Neural cell (in vitro differentiated cells): ENCODE data around the gene SIGLEC12. TPM values are rescaled to one million over a fixed set of nuclear protein-coding genes. Genes with fewer than 3 reads are reported as not detected.

ENCODE experiments used
- H2AFZ ChIP-seq: fragments of 200-600, 300-800 bp; sonication (generic), shearing (Covaris generic); 2 replicates; pipeline ENCODE4 v1.6.0; 2014; ENCODE audit warnings: low read depth, mild to moderate bottlenecking, antibody characterized with exemption, low read length, moderate library complexity
- H3F3A ChIP-seq: fragments of 200-600 bp; shearing (Covaris generic); 2 replicates; pipeline ENCODE4 v1.6.1; 2016; ENCODE audit warnings: mild to moderate bottlenecking, moderate library complexity, mixed read lengths, antibody characterized with exemption, low read length; ENCODE audit not compliant: insufficient read depth, poor library complexity, severe bottlenecking
- H3K27ac ChIP-seq: fragments of 200-600, 300-800 bp; sonication (generic), shearing (Covaris generic); 2 replicates; pipeline ENCODE4 v1.5.1; 2014; ENCODE audit warnings: mild to moderate bottlenecking, low read length, moderate library complexity
- H3K27me3 ChIP-seq: fragments of 300-800, 200-600 bp; sonication (generic), shearing (Covaris generic); 2 replicates; pipeline ENCODE4 v1.6.0; 2014; ENCODE audit warnings: mild to moderate bottlenecking, low read depth, low read length, moderate library complexity; ENCODE audit not compliant: insufficient read depth
- H3K36me3 ChIP-seq: fragments of 300-800, 200-600 bp; sonication (generic), shearing (Covaris generic); 2 replicates; pipeline ENCODE4 v1.5.1; 2014; ENCODE audit warnings: mild to moderate bottlenecking, antibody characterized with exemption, low read length, moderate library complexity; ENCODE audit not compliant: insufficient read depth
- H3K4me2 ChIP-seq: fragments of 300-800, 200-600 bp; sonication (generic), shearing (Covaris generic); 2 replicates; pipeline ENCODE4 v1.6.0; 2014; ENCODE audit warnings: mild to moderate bottlenecking, low read length
- H3K4me3 ChIP-seq: fragments of 300-800, 200-600 bp; sonication (generic), shearing (Covaris generic); 2 replicates; pipeline ENCODE4 v1.5.1; 2014; ENCODE audit warnings: mild to moderate bottlenecking, low read length, moderate library complexity
- H3K79me2 ChIP-seq: fragments of 200-600 bp; shearing (Covaris generic); replicated peaks from 2 replicates; pipeline ENCODE4 v1.6.0; 2014; ENCODE audit warnings: mild to moderate bottlenecking, low read length, moderate library complexity; ENCODE audit not compliant: insufficient read depth
- H3K9ac ChIP-seq: fragments of 300-800, 200-600 bp; sonication (generic), shearing (Covaris generic); 2 replicates; pipeline ENCODE4 v1.6.1; 2016; ENCODE audit warnings: mild to moderate bottlenecking, low read length, mixed read lengths
- H3K9me2 ChIP-seq: fragments of 200-600 bp; shearing (Covaris generic); 2 replicates; pipeline ENCODE4 v1.6.1; 2016; ENCODE audit warnings: mild to moderate bottlenecking, low read length, mixed read lengths; ENCODE audit not compliant: insufficient read depth
- H3K9me3 ChIP-seq: fragments of 200-600, 300-800 bp; sonication (generic), shearing (Covaris generic); 2 replicates; pipeline ENCODE4 v1.6.1; 2016; ENCODE audit warnings: mild to moderate bottlenecking, mixed run types, low read length, moderate library complexity, mixed read lengths
- H4K20me1 ChIP-seq: fragments of 200-600 bp; shearing (Covaris generic); 2 replicates; pipeline ENCODE4 v1.6.1; 2016; ENCODE audit warnings: mild to moderate bottlenecking, mixed run types; ENCODE audit not compliant: insufficient read depth
- EP300 ChIP-seq: fragments of 450-650 bp; conservative IDR thresholded peaks from 2 replicates; pipeline ENCODE4 v1.6.1; 2014; ENCODE audit warnings: antibody characterized with exemption, mild to moderate bottlenecking, moderate library complexity; ENCODE audit not compliant: poor library complexity, severe bottlenecking
- POLR2AphosphoS5 ChIP-seq: IDR thresholded peaks from 2 replicates; pipeline ENCODE4 v1.6.1; 2012
- RAD21 ChIP-seq: fragments of 450-650 bp; conservative IDR thresholded peaks from 2 replicates; pipeline ENCODE4 v1.6.1; 2014; ENCODE audit warnings: antibody characterized with exemption, mild to moderate bottlenecking, moderate library complexity
- TAF1 ChIP-seq: IDR thresholded peaks from 2 replicates; pipeline ENCODE4 v1.6.1; 2012; ENCODE audit warnings: low read depth
- polyA plus RNA-seq: library from polyadenylated mRNA; depleted of rRNA; stranded (reverse); fragments of >200 nt; gene quantifications from 2 replicates; pipeline ENCODE4 v1.2.3, GENCODE V29; 2014
- TF ChIP-seq, protein P1 (sequence below): IDR thresholded peaks from 2 replicates; pipeline ENCODE4 v1.6.1; 2012; ENCODE audit warnings: borderline replicate concordance
- TF ChIP-seq, protein P2 (sequence below): fragments of 450-650 bp; IDR thresholded peaks from 2 replicates; pipeline ENCODE4 v1.5.1; 2014; ENCODE audit warnings: antibody characterized with exemption, mild to moderate bottlenecking, moderate library complexity; ENCODE audit not compliant: poor library complexity, severe bottlenecking

Gene SIGLEC12
- polyA plus RNA-seq, 1 donor from 2014 or later: not detected

GRCh38 chr19:51546650-51547396, 45.2 kb upstream of the SIGLEC12 start:
- Histone ChIP-seq H3K4me3 (no peak overlapping the region), H3F3A (no peaks in the 10 kb centered on the region), H3K4me2 (no peak overlapping the region), H4K20me1 (no peaks in the 10 kb centered on the region), H3K79me2 (no peaks in the 10 kb centered on the region), H3K36me3 (no peaks in the 10 kb centered on the region), H3K9me3 (no peaks in the 10 kb centered on the region), H3K9me2 (no peaks in the 10 kb centered on the region), H3K27ac (no peak overlapping the region), H3K9ac (no peak overlapping the region), H2AFZ (no peak overlapping the region), H3K27me3 (no peaks in the 10 kb centered on the region)
- TF ChIP-seq, protein P1, sequence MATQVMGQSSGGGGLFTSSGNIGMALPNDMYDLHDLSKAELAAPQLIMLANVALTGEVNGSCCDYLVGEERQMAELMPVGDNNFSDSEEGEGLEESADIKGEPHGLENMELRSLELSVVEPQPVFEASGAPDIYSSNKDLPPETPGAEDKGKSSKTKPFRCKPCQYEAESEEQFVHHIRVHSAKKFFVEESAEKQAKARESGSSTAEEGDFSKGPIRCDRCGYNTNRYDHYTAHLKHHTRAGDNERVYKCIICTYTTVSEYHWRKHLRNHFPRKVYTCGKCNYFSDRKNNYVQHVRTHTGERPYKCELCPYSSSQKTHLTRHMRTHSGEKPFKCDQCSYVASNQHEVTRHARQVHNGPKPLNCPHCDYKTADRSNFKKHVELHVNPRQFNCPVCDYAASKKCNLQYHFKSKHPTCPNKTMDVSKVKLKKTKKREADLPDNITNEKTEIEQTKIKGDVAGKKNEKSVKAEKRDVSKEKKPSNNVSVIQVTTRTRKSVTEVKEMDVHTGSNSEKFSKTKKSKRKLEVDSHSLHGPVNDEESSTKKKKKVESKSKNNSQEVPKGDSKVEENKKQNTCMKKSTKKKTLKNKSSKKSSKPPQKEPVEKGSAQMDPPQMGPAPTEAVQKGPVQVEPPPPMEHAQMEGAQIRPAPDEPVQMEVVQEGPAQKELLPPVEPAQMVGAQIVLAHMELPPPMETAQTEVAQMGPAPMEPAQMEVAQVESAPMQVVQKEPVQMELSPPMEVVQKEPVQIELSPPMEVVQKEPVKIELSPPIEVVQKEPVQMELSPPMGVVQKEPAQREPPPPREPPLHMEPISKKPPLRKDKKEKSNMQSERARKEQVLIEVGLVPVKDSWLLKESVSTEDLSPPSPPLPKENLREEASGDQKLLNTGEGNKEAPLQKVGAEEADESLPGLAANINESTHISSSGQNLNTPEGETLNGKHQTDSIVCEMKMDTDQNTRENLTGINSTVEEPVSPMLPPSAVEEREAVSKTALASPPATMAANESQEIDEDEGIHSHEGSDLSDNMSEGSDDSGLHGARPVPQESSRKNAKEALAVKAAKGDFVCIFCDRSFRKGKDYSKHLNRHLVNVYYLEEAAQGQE: no peak

GRCh38 chr19:51546107-51546649, 44.6 kb upstream of the SIGLEC12 start:
- Histone ChIP-seq H3F3A (no peaks in the 10 kb centered on the region), H3K9me2 (no peaks in the 10 kb centered on the region), H3K9ac (no peak overlapping the region), H4K20me1 (no peaks in the 10 kb centered on the region), H2AFZ (no peak overlapping the region), H3K9me3 (no peaks in the 10 kb centered on the region), H3K27ac (no peak overlapping the region), H3K79me2 (no peaks in the 10 kb centered on the region), H3K27me3 (no peaks in the 10 kb centered on the region), H3K4me3 (no peak overlapping the region), H3K4me2 (no peak overlapping the region), H3K36me3 (no peaks in the 10 kb centered on the region)
- no peak for TF ChIP-seq TAF1
- TF ChIP-seq, protein P1: no peak
- TF ChIP-seq, protein P2, sequence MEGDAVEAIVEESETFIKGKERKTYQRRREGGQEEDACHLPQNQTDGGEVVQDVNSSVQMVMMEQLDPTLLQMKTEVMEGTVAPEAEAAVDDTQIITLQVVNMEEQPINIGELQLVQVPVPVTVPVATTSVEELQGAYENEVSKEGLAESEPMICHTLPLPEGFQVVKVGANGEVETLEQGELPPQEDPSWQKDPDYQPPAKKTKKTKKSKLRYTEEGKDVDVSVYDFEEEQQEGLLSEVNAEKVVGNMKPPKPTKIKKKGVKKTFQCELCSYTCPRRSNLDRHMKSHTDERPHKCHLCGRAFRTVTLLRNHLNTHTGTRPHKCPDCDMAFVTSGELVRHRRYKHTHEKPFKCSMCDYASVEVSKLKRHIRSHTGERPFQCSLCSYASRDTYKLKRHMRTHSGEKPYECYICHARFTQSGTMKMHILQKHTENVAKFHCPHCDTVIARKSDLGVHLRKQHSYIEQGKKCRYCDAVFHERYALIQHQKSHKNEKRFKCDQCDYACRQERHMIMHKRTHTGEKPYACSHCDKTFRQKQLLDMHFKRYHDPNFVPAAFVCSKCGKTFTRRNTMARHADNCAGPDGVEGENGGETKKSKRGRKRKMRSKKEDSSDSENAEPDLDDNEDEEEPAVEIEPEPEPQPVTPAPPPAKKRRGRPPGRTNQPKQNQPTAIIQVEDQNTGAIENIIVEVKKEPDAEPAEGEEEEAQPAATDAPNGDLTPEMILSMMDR: no peak
- TF ChIP-seq RAD21: no peak
- TF ChIP-seq EP300: no peak
- TF ChIP-seq POLR2AphosphoS5: no peak
